Activated CD8-positive, alpha-beta memory T cell treated with anti-CD3 and anti-CD28 coated beads for 48 hours (primary cell): ENCODE measurements around the gene SIRT1.
"Not testable (repeated sequence)": the region's sequence is repeated elsewhere in the genome, so short reads cannot be mapped to it uniquely, and the experiment has no call there.

Experiments
- DNase-seq, 3 experiments: peaks; one replicate each; pipeline ENCODE4 v3.0.0-alpha.2; 2020; ENCODE audit warnings: low read depth in 2 of 3, low spot score in 2 of 3

SIRT1 gene

DNA sequence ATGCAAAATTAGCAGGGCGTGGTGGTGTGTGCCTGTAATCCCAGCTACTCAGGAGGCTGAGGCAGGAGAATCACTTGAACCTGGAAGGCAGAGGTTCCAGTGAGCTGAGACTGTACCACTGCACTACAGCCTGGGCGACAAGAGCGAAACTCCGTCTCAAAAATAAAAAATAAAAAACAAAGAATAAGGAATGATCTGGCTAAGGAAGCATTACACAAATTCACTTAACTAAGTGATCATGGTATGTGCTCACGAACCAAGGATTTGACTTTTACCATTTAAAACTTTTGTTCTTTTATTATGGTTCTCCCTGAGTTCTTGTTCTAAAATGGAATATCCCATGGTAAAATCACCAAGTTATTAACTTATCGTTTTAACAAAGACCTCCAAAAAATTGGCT lies 71.2 kb downstream of the SIRT1 start:
- DNase-seq: no peak

DNA sequence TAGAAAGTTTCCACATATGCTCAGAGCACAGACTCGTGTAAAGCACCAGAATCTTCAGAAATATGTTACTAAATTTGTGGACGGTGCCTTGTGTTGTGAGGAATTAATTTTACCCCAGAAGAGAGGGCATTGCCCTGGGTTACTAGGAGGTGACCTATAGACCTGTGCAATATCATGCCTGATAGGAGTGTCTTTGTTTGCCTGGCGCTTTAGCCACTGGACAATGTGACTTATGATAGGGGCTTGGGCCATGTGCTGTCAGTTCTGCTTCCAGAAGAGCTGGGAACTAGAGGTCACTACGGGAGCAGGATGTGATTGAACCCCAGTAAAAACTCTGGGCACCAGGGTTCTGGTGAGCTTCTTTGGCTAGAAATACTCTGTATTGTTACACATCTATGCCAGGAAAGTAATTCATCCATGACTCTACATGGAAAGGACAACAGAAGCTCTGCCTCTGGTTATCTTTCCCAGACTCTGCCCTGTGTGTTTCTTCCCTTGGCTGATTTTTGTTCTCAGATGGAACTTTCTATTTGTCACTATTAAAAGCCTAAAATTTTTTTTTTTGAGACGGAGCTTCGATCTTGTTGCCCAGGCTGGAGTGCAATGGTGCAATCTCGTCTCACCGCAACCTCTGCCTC lies 75.5 kb downstream of the SIRT1 start:
- DNase-seq: no peak

DNA sequence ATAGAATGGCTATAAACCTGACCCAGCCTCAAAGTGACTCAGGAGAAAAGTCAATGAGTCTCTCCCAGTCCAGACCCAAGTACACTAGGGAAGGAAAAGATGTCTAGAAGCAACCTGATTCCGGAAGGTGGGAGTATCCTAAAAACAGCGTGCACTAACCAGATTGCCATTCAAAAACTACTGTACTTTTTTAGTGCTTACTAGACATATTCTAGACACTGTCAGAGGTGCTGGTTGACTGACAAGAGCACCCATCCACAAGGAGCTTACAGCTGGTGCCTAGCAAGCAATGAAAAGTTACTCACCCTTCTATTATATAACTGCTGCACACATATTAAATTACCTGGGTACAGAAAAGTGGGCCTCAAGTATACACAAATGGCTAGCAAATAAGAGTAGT lies 81.0 kb downstream of the SIRT1 start:
- DNase-seq: no peak

DNA sequence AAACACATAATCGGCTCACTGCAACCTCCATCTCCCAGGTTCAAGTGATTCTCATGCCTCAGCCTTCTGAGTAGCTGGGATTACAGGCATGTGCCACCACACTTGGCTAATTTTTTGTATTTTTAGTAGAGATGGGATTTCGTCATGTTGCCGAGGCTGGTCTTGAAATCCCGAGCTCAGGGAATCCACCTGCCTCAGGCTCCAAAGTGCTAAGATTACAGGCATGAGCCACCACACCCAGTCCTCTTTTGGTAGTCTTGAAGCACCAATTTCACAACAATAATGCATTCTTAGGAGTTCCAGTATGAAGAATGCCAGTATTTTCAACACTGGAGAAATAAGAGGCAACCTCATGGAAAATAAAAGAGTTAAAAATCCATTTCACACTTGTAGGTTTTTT lies 81.6 kb downstream of the SIRT1 start:
- not testable (repeated sequence) for DNase-seq
